ENCODE measurements around the gene NEIL3. TPM values are rescaled to one million over a fixed set of nuclear protein-coding genes. Genes with fewer than 3 reads are reported as not detected.

Gene NEIL3, protein sequence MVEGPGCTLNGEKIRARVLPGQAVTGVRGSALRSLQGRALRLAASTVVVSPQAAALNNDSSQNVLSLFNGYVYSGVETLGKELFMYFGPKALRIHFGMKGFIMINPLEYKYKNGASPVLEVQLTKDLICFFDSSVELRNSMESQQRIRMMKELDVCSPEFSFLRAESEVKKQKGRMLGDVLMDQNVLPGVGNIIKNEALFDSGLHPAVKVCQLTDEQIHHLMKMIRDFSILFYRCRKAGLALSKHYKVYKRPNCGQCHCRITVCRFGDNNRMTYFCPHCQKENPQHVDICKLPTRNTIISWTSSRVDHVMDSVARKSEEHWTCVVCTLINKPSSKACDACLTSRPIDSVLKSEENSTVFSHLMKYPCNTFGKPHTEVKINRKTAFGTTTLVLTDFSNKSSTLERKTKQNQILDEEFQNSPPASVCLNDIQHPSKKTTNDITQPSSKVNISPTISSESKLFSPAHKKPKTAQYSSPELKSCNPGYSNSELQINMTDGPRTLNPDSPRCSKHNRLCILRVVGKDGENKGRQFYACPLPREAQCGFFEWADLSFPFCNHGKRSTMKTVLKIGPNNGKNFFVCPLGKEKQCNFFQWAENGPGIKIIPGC
- total RNA-seq = 0.39 and 0.87 TPM in 2 replicates

GRCh38 chr4:177309522-177310371 lies at the start of gene NEIL3:
Gene NEIL3, plus strand, starts transcription at chr4:177309874. Its CDS starts 80 bp downstream, at chr4:177309954.

Other genes starting within 250 kb of the NEIL3 start
- gene AGA, start 132.6 kb downstream of the NEIL3 start, total RNA-seq = 11.0 and 12.9 TPM in 2 replicates

Data from cardiac ventricle fibroblast (primary cell).